T-helper 2 cell (primary cell): ENCODE results near the gene OGFOD1.

Experiments
- DNase-seq, 5 experiments: peaks; one replicate each; pipeline versions ENCODE4 v3.0.0 to v3.0.0-alpha.2; 2012 to 2022

Gene OGFOD1

DNA sequence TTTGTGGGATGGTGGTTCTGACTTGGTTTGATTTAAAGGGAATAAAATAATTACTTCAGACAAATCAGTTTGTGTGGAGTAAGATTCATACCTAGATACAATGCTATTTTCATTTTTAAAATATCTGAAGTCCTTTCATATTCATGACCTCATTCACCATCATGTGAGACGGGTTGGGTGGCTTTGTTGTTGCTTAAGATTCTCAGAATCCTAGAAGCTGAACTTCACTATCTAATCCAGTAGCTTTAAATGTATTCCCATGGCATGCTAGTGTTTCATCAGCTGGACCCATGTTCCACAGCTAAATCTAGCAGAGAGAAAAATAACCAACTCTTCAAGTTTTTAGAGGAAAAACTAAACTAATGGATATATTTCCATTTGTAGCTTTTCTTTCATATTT lies 23.3 kb upstream of the OGFOD1 start:
- no peak for DNase-seq

DNA sequence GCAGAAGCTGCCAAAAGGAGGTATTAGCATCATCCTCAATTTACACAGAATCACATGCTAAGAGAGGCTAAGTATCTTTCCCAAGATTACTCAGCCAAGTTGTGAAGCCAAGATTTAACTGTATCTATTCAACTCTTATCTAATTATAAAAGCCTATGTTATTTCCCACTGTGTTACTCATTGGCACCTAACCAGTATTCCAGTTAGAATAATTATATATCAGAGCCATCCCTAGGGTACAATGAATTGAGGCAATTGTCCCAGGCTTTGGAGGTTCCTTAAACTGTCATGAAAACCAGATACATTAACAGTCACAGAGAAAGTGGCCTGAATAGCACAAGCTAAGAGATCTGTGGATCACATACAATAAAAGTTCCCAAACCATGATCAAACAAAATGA lies 15.1 kb upstream of the OGFOD1 start:
- no peak for DNase-seq

DNA sequence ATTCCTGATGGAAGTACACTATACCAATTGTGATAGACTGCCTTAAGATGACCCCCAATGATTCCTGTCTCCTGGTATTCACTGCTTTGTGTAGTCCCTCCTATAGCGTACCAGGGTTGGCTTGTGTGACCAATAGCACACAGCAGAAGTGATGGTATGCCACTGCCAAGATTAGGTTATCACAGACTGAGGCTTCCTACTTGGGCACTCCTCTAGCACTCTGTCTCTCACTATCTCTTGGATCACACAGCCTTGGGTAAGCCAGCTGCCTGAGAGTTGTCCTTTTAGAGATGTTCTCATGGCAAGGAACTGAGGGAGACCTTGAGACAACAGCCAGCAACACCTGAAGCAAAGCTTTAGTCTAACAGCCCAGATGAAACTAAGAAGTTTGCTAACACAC lies 13.3 kb upstream of the OGFOD1 start:
- no peak for DNase-seq

DNA sequence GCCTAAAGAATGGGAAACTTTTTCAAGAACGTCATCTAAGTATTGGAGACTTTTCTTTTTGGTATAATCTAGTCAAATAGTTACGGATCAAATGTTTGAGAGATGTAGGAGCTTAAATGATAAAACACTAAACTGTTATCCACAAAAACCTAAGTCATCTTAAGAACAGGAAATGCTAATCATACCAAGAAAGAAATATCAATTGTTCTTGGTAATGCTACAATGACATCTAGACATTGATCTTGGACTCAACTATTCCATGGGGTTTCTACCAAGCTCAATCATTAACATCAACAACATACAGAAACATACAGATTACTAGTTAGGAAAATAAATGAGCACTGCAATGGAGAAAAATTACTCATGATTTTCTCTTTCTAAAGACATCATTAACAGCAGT lies 4.1 kb upstream of the OGFOD1 start:
- DNase-seq: peak in 1 of 5 experiments; percentile 53

DNA sequence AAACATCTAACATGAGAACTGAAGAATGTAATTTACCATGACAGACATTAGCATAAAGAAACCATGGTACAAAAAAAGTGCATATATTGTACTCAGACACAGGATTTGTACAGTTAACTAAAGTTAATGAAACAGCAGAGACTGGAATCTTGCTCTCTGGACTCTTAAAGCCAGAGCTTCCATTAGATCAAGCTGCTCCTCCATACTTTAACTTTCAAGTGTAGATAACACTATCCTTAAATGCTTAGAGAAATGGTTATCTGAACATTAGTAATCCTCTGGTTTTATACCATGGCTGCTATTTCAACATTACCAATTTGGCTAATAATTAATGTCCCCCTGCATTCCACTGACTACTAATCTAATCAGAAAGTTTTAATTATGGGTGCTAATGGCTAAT lies 3.3 kb upstream of the OGFOD1 start:
- DNase-seq: no peak

DNA sequence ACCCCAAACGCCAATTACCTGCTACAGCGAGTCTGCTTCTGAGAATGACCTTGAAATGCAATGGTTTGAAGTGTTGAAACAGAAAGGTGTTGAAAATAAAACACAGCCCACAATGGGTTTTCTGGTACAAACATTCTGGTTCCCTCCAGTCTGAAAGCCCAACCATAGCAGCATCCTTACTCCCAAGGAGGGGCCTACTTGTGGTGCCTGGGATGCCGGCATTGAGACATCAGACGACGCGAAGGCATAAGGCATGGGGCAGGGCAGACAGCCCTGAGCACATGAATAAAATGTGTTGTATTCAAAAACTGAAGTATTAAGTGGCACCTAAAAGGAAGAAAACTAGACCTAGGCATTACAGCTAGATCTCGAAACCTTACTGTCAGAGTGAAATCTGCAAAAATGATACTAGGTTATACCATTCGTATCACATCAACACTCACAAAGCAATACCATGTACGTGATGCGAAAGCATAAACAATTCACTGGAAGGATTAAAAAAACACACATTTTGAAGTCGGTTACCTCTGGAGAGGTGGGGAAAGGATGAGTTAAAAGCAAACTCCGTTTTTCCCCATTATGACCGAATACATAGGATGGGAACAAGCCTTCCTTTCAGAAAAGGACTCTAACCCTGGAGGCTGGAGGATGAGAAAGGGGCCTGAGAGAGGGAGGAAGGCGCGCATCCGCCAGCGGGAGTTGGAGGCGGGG lies 924 bp upstream of the OGFOD1 start:
- peak in 2 of 5 experiments; percentile 2 to 43 for DNase-seq

DNA sequence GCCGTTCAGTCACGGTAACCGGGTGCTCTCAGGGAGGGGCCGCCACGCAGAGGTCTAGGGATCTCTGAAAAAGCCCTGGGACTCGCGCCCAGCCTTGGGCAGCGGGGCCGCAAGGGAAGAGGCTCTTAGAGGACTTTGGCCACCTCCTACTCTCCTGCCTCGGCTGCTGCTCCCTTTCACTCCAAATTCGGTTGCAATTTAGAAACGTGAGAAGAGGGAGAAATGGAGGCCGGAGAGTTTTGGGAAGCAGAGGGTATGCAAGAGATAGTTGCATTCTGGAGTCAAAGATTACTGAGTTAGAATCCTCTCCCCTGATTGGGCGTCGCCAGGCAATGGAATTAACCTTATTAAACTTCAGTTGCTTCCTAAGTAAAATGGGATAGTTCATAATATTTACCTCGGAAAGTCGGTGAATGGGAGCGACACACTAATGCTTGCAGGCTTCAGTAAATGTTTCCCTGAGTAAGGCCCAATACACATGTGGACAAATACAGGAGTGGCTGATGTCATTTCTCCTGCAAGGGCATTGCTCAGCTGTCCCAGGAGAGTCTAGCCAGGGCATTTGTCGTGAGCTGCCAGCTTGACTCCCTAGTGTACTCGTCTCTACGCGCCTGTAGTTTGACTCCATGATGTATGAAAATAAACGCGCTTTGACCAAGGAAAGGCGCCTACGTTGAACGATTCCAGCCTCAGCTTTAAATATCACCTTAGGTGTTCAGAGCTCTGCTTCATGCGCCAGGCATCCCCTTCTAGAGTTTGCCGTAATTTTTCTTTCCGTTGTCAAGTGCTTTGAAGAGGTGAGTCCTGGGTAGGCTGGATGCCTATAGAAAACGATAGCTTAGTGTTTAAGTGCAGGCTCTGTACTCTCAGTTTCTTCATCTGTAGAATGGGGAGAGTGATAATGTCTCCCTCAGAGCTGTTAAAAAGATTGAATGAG lies 667 bp downstream of the OGFOD1 start:
- DNase-seq: peak in 1 of 5 experiments; percentile 26

DNA sequence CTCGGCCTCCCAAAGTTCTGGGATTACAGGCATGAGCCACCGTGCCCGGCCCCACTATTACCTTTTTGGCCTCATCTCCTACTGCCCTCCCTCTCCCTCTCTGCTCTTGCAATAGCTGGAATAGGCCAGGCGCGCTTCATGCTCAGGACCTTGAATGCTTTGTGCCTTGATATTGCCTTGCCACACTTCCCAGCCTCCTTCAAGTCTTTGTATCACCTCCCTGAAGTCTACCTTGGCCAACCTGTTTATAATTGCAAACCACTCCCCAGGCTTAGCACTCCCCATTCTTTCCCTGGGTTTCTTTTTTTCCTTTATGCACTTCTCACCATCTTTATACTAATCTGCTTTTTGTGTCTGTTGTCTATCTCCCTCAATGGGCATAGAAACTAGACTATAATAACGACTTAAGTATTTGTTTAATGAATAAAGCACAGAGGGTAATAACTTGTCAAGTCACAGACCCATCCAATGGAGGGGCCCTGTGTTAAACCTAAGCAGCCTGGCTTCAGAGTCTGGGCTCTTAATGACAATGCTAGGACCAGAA lies 6.6 kb downstream of the OGFOD1 start:
- DNase-seq: no peak

DNA sequence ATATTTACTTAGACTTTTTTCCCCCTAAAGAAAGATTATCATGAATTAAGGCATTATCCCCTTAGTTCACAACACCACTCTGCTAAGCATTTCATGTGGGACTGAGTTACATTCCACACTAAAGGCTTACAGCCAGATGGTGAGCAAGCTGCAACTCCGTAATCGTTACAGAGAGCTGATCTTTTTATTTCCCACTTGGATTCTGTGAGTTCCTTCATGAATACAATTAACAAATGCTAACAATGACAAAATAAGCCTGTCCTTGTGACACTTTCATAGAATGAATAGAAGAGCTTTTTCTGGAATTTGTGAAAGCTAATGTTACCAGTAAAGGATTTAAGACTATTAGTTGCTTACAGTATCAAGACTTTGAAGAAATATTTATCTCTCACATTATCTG lies 8.7 kb downstream of the OGFOD1 start:
- DNase-seq: no peak

DNA sequence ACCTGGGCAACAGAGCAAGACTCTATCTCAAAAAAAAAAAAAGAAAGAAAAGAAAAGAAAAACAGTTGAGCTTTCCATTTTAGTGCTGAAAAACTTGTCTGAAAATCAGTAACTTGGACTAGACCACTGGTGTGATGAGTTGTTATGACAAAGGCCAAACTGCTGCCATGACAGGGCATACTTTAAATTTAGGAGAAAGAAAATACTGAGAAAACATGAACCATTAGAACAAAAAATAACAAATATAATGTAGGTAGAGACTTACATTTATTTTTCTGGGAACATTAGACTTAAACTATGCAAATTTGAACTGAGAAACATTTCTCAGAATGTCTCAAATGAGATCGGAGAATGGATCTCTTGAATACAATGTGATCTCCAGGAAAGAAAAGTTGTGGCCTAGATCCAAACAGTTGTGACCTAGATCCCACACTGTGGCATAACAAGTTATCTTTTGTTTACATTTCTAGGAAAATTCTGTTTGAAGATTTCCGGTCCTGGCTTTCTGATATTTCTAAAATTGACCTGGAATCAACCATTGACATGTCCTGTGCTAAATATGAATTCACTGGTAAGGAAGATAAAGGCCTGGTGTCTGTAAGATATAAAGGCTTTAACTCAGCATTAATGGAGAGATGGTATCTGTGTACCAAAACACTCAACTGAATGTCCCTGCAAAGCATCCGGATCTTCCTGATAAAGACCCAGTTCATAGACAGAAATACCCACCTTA lies 10.9 kb downstream of the OGFOD1 start:
- no peak for DNase-seq

DNA sequence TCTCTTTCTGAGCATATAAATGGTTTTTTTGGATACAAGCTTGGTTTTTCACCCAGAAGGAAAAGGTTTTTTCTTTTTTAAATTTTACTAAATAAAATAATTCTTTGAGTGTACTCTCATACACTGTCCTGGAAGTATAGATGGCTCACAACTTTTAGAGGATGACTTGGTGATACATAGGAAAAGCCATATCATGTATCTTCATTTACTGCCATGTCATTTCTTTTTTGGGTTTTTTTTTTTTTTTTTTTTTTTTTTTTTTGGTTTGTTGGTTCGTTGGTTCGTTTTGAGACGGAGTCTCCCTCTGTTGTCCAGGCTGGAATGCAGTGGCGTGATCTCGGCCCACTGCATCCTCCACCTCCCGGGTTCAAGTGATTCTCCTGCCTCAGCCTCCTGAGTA lies 11.8 kb downstream of the OGFOD1 start:
- DNase-seq: no peak

DNA sequence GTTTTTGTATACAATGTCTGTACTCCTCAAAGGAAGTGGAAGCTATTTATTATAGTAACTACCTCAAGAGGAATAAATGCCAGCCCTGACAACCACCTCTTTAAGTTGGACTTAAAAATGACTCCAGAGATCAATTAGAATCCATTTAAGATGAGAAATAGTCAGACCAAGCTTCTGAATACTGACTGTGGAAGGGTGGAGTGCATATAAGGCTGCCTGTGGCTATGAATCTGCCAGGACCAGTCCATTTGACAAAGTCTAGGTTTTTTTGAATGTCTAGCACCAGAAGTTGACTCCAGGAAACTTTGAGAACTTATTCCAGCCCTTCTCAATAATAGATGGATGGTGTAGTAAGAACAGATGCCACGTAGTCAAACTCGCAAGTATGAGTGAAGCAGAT lies 15.0 kb downstream of the OGFOD1 start:
- no peak for DNase-seq

DNA sequence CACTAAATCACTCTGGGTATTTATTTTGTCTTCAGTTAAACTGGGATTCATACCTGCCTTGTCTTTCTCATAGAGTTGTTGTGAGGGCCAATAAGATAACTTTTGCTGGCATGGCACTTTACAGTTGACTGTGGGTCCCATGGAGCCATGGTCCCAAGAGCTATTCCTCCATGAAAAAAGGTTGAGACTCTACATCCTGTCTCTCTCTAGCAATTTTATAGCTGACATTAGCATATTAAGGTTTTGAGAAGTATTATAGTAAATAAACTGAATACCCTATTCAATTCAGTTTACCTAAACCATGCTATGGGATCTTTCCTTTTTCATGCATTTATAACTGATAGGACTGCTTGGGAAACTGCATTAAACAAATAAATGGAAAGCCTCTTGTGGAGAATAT lies 17.4 kb downstream of the OGFOD1 start:
- no peak for DNase-seq

DNA sequence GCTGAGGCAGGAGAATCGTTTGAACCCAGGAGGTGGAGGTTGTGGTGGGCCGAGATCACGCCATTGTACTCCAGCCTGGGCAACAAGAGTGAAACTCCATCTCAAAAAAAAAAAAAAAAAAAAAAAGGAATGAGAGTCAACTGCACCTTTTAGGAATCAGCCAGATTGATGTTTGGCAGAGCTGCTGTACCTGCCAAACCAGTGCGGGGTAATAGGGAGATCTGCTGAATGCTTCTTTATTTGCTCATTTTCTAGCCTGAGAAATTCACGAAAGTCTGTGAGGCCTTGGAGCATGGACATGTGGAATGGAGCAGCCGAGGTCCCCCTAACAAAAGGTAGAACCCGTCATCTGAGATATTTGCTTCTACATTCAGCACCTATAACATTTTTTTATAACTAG lies 18.4 kb downstream of the OGFOD1 start:
- DNase-seq: no peak

DNA sequence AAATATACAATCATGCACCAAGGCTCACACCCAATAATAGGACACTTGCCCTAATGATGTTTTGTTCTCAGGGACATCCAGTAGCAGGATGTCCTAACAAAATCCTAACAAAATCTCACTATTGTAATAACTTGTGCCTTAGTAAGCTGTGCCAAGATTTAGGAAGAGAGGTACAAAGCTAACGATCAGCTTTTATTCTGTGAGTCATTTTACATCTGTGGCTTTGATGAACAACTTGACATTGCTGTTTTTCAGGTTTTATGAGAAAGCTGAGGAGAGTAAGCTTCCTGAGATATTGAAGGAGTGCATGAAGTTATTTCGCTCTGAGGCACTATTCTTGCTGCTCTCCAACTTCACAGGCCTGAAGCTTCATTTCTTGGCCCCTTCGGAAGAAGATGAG lies 18.9 kb downstream of the OGFOD1 start:
- no peak for DNase-seq

DNA sequence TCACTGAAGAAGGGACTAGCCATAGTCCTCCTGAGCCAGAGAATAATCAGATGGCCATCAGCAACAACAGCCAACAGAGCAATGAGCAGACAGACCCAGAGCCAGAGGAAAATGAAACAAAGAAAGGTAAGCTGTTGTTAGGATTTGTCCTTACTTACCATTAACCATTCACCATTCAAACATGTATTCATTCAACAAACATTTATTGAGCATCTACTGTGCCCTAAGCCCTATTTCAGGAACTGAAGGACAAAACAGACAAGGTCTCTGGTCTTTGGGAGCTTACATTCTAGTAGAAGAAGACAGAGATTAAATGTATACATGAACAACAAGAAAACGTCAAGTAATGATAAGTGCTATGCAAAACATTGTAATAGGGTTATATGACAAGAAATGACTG lies 19.3 kb downstream of the OGFOD1 start:
- DNase-seq: no peak

DNA sequence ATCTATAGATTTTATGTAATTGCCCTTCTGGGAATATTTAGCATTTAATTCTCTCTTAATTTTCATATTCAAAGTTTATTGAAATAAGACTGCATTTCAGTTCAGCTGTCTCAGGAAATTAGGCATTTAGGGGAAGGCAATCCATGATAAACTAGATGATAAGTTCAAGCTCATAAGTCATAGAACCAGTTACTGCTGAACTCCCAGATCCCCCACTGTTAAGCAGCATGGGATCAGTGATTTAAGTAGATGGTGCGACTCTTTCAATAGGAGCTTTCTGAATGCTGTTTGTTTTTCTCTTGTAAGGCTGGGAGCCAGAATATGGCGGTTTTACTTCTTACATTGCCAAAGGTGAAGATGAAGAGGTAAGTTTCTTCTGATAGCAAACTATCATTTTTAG lies 23.8 kb downstream of the OGFOD1 start:
- no peak for DNase-seq

DNA sequence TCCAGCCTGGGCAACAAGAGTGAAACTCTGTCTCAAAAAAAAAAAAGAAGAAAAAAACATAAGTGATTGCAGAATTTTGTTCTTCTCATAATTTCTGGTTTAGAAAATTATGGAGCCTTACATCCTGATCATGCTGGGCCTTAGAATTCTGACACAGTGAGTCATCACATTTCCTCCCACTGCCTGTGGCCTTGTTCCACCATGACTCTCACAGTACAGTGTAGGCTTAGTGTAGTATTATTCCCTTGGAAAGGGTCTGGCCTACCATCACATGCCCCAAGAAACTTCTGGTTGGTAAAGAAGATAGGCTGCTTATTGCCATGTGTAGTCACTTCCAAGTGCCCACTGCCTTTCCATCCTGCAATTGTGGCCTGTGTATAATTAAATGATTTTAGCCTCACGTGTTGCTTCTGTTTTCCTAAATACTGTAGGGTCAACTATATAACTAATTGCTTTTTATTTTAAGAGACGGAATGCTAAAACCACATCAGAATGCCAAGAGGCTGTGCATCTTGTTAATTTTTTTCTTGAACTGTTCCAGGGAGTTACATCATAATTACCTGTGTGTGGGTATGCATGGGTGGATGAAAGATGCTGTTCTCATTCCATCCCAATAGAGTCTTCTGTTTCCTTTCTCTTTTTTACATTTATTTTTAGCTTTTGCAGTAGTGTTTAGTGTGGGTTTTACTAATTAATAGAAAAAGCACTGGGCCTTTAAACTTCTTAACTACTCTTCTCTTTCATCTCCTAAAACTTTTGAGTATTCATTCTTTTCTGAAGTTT lies 25.9 kb downstream of the OGFOD1 start:
- DNase-seq: no peak

DNA sequence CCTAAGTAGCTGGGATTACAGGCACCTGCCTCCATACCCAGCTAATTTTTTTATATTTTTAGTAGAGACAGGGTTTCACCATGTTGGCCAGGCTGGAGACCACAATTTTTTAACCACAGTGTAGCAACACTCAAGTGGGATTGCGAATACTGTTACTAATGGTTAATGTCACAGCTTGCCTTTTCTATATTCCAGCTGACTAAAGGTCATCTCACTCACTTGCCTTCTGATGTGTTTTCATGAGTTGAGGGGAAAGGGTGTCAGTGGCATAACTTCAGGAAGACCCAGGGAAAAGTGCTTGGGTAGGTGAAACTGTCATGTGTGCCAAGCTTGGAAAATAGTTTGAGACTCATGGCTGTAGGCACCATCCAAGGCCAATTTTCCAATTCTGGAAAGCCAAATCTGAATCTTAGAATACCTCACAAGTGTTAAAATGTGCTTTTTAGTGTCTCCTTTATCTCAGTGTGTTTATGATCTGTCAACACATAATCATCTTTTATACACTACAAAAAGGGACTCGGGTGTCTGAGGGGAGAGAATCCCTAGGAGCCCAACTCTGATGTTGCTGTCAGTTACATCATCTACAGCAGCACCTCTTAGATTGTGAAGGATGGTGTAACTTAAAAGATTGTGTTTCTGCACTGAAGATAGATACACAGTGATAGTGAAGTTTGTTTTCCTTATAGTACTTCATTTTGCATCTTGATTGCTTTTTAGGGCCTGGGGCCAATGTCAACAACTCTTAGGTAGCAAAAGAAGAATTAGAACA lies 27.1 kb downstream of the OGFOD1 start:
- no peak for DNase-seq

DNA sequence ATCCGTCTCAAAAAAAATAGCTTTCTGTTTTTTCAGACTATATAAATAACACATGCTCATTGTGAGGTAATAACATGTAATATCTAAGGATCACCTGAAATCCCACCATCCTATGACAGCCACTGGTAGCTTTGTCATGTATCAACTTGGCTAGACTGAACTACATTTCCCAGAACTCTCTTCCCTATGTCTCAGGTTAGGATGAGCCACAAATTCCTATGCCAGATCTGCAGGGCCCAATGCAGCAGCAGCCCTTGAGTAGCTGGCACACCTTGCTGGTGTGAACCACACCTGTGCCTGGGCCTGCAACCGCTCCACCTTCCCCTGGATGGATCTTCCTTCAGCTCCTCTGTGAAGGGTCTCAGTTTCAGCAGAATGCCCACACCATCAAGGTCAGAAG lies 28.1 kb downstream of the OGFOD1 start:
- DNase-seq: no peak

DNA sequence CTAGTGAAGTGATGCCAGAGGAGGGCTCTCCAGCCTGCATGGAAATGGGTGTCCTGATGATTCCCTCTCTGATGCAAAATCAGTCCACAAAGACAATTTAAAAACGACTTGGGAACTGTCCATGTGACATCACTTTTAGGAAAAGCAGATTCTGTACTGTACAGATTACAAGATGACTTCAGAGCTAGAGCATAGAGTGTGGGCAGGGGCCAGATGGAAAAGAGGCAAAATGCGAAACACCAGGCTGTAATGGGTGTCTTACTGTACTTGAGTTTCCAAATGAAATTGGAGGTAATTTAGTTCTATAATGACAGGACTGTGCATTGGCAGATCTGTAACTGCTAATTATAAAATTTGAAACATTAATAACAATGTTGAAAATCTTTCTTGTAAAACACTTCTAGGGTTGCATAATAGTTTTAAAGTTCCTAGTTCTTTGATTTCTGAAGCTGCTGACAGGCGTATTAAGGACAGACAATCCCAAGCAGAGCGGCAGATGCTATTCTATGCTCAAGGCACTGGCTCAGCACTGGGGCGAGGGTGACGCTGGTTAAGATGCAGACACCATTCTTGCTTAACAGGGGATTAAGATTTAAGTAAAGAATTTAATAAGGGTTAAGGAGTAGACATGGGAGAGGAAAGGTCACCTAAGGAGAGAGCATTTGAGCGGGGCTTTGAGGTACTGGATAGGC lies 29.6 kb downstream of the OGFOD1 start:
- DNase-seq: no peak
